SK-N-SH (cell line): ENCODE results near the gene MIER1. TPM values are rescaled to one million over a fixed set of nuclear protein-coding genes. Genes with fewer than 3 reads are reported as not detected.

Experiments
- CTCF ChIA-PET: fragments of 300-600, 350-600 bp; formaldehyde crosslinking; extraction: SDS; loops from one replicate; lab custom pipeline; 2021; lab: Yijun Ruan, JAX
- POLR2A ChIA-PET: fragments of 350-600 bp; sonication (Branson Sonifier 250); formaldehyde crosslinking; extraction: SDS; loops from one replicate; lab custom pipeline; 2020; ENCODE audit warnings: antibody characterized with exemption, inconsistent platforms; lab: Yijun Ruan, JAX
- DNase-seq: peaks from one replicate; pipeline ENCODE4 v3.0.0; 2012
- H2AFZ ChIP-seq: fragments of 200-600 bp; sonication (generic); 2 replicates; pipeline ENCODE4 v1.8.1; 2016; ENCODE audit warnings: antibody characterized with exemption, mild to moderate bottlenecking, low read depth
- H3F3A ChIP-seq: fragments of 200-600 bp; sonication (generic); replicated peaks from 2 replicates; pipeline ENCODE3; 2016; ENCODE audit warnings: antibody characterized with exemption, mild to moderate bottlenecking; ENCODE audit not compliant: insufficient read depth
- H3K27ac ChIP-seq, 2 experiments: fragments of 200-500 bp in 1 of 2; fragments of 200-600 bp in 1 of 2; sonication (Bioruptor generic) in 1 of 2; sonication (generic), shearing (Covaris generic) in 1 of 2; 2 replicates each; pipeline versions ENCODE4 v1.5.1 to v1.6.1; 2014 to 2016; ENCODE audit warnings: low read depth in 2 of 2, inconsistent platforms in 1 of 2, low read length in 1 of 2, mild to moderate bottlenecking in 1 of 2, mixed read lengths in 1 of 2
- H3K27me3 ChIP-seq: fragments of 200-600 bp; sonication (generic), shearing (Covaris generic); 2 replicates; pipeline ENCODE4 v1.6.1; 2016; ENCODE audit warnings: mixed run types; ENCODE audit not compliant: insufficient read depth
- H3K36me3 ChIP-seq, 2 experiments: fragments of 200-500 bp in 1 of 2; fragments of 200-600 bp in 1 of 2; sonication (Bioruptor generic) in 1 of 2; sonication (generic) in 1 of 2; replicated peaks in 1 of 2; 2 replicates each; pipeline versions ENCODE3 to v1.5.1; 2014 to 2016; ENCODE audit warnings: low read length in 1 of 2, mild to moderate bottlenecking in 1 of 2; ENCODE audit not compliant: insufficient read depth in 2 of 2, control insufficient read depth in 1 of 2
- H3K4me1 ChIP-seq, 2 experiments: fragments of 200-500 bp in 1 of 2; fragments of 200-600 bp in 1 of 2; sonication (Bioruptor generic) in 1 of 2; sonication (generic), shearing (Covaris generic) in 1 of 2; 2 replicates each; pipeline versions ENCODE4 v1.5.1 to v1.6.1; 2014 to 2016; ENCODE audit warnings: low read depth in 1 of 2, low read length in 1 of 2, mixed run types in 1 of 2; ENCODE audit not compliant: insufficient read depth in 2 of 2, control insufficient read depth in 1 of 2
- H3K4me2 ChIP-seq: fragments of 200-600 bp; sonication (generic), shearing (Covaris generic); 2 replicates; pipeline ENCODE4 v1.6.1; 2017; ENCODE audit warnings: mixed run types
- H3K4me3 ChIP-seq, 2 experiments: fragments of 200-500 bp in 1 of 2; fragments of 200-600 bp in 1 of 2; sonication (Bioruptor generic) in 1 of 2; sonication (generic), shearing (Covaris generic) in 1 of 2; 2 replicates each; pipeline versions ENCODE4 v1.5.1 to v1.8.1; 2014 to 2016; ENCODE audit warnings: low read depth in 2 of 2, inconsistent platforms in 1 of 2, low read length in 1 of 2, mild to moderate bottlenecking in 1 of 2, mixed read lengths in 1 of 2, moderate library complexity in 1 of 2
- H3K79me2 ChIP-seq: fragments of 200-600 bp; sonication (generic); 2 replicates; pipeline ENCODE4 v1.8.1; 2017; ENCODE audit warnings: mild to moderate bottlenecking; ENCODE audit not compliant: insufficient read depth
- H3K9ac ChIP-seq: fragments of 200-600 bp; sonication (generic); 2 replicates; pipeline ENCODE4 v1.6.1; 2017; ENCODE audit warnings: mixed run types
- H3K9me2 ChIP-seq: fragments of 200-600 bp; sonication (generic); 2 replicates; pipeline ENCODE4 v1.6.1; 2017; ENCODE audit warnings: mixed run types
- H3K9me3 ChIP-seq: fragments of 200-600 bp; sonication (generic); 2 replicates; pipeline ENCODE4 v1.6.1; 2017; ENCODE audit warnings: mixed run types, mild to moderate bottlenecking, moderate library complexity
- H4K20me1 ChIP-seq: fragments of 200-600 bp; sonication (generic); 2 replicates; pipeline ENCODE4 v1.6.1; 2017; ENCODE audit warnings: mild to moderate bottlenecking, mixed run types; ENCODE audit not compliant: insufficient read depth
- ELF1 ChIP-seq: IDR thresholded peaks from 2 replicates; pipeline ENCODE4 v1.4.0; 2012
- EZH2phosphoT487 ChIP-seq: fragments of 200-600 bp; sonication (generic); IDR thresholded peaks from 2 replicates; pipeline ENCODE4 v1.6.1; 2017; ENCODE audit warnings: low read depth, mixed run types, mild to moderate bottlenecking, antibody characterized with exemption, moderate library complexity, borderline replicate concordance
- FOXJ3 ChIP-seq: sonication (generic); formaldehyde crosslinking; IDR thresholded peaks from 2 replicates; pipeline ENCODE4 v1.5.1; 2020; ENCODE audit warnings: mild to moderate bottlenecking, missing genetic modification reagents
- FOXM1 ChIP-seq: IDR thresholded peaks from 2 replicates; pipeline ENCODE4 v1.4.0; 2012; ENCODE audit warnings: low read depth, mild to moderate bottlenecking
- GABPA ChIP-seq: IDR thresholded peaks from 2 replicates; pipeline ENCODE4 v1.4.0; 2012; ENCODE audit warnings: low read depth, mild to moderate bottlenecking
- JUND ChIP-seq: IDR thresholded peaks from 2 replicates; pipeline ENCODE4 v1.4.0; 2012
- MEF2A ChIP-seq: IDR thresholded peaks from 2 replicates; pipeline ENCODE4 v1.4.0; 2012; ENCODE audit warnings: low read depth, borderline replicate concordance
- MXI1 ChIP-seq: IDR thresholded peaks from 2 replicates; pipeline ENCODE4 v1.6.1; 2012; ENCODE audit warnings: mild to moderate bottlenecking, low read depth, low read length, improper control_type of control experiment
- NFIC ChIP-seq: IDR thresholded peaks from 2 replicates; pipeline ENCODE4 v1.4.0; 2012; ENCODE audit warnings: borderline replicate concordance
- NRF1 ChIP-seq: IDR thresholded peaks from 2 replicates; pipeline ENCODE4 v1.6.1; 2012; ENCODE audit warnings: low read depth, mild to moderate bottlenecking, low read length
- POLR2AphosphoS5 ChIP-seq: IDR thresholded peaks from 2 replicates; pipeline ENCODE4 v1.6.1; 2012; ENCODE audit warnings: low read depth, low read length
- RXRA ChIP-seq: IDR thresholded peaks from 2 replicates; pipeline ENCODE4 v1.4.0; 2012; ENCODE audit warnings: low read depth, mild to moderate bottlenecking, borderline replicate concordance
- YY1 ChIP-seq: IDR thresholded peaks from 2 replicates; pipeline ENCODE4 v1.4.0; 2012; ENCODE audit warnings: low read depth, mild to moderate bottlenecking
- WGBS: methylation state at CpG from one replicate; pipeline ENCODE4 v1.1.6; 2017; ENCODE audit warnings: low lambda C conversion rate; 5-methylcytosine and 5-hydroxymethylcytosine counted together
- polyA plus RNA-seq, 3 experiments: library from polyadenylated mRNA; depleted of rRNA; stranded (reverse); fragments of >200 nt; gene quantifications; 2 replicates each; pipeline ENCODE4 v1.2.3, GENCODE V29; 2012
- TF ChIP-seq, protein P1 (sequence below): IDR thresholded peaks from 2 replicates; pipeline ENCODE4 v1.4.0; 2012; ENCODE audit warnings: low read depth, borderline replicate concordance
- TF ChIP-seq, protein P2 (sequence below): IDR thresholded peaks from 2 replicates; pipeline ENCODE4 v1.4.0; 2012; ENCODE audit warnings: low read depth, borderline replicate concordance
- TF ChIP-seq, protein P3 (sequence below): IDR thresholded peaks from 2 replicates; pipeline ENCODE4; 2012

The MIER1 gene
- polyA plus RNA-seq, 1 of the 3 experiments (the other 2 are of a cell fraction): 4.4 TPM

DNA sequence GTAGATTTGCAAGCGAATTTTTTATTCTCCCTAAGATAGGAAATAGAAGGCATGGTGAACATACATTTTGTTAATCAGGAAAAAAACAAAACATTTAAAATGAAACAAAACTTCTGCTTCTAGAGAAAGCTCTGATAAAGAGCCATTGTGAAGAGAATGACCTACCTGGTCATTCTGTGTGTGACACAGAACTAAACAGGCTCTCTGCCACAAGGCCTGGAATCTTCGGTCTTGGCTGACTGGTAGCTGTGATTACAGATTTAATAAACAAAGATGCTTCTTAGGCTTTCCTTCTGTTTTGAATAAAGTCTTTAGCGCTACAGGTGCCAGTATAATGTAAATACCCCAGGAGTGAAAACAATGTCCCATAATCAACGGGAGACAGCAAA is 107.1 kb downstream of the MIER1 start:
- 97% methylated on average over 4 of the region's 4 CpGs for WGBS
- Histone ChIP-seq H3K9ac (no peak overlapping the region), H3K27me3 (no peaks in the 10 kb centered on the region), H3K4me3 (no peak overlapping the region), H3K9me3 (no peaks in the 10 kb centered on the region), H3F3A (no peaks in the 10 kb centered on the region), H4K20me1 (no peaks in the 10 kb centered on the region), H3K4me1 (no peaks in the 10 kb centered on the region; a peak in 1 of 4 replicates), H2AFZ (no peak overlapping the region), H3K4me2 (no peak overlapping the region), H3K79me2 (no peaks in the 10 kb centered on the region), H3K36me3 (peaks cover 30 to 33% of the 10 kb centered on the region in 2 experiments), H3K27ac (no peak overlapping the region), H3K9me2 (no peaks in the 10 kb centered on the region)
- CTCF ChIA-PET: interaction anchor here (1.2 kb wide), 1 partner anchor 36 kb away, joined by 3 read pairs; no protein-coding TSS in a partner anchor
- TF ChIP-seq JUND (no peak), ELF1 (no peak), POLR2AphosphoS5 (no peak), GABPA (no peak), MXI1 (no peak), YY1 (no peak), FOXM1 (no peak), RXRA (no peak), EZH2phosphoT487 (no peak), NFIC (no peak), NRF1 (no peak), FOXJ3 (CRISPR knock-in tag) (no peak), MEF2A (no peak)
- TF ChIP-seq, protein P1, sequence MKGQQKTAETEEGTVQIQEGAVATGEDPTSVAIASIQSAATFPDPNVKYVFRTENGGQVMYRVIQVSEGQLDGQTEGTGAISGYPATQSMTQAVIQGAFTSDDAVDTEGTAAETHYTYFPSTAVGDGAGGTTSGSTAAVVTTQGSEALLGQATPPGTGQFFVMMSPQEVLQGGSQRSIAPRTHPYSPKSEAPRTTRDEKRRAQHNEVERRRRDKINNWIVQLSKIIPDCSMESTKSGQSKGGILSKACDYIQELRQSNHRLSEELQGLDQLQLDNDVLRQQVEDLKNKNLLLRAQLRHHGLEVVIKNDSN: no peak
- TF ChIP-seq, protein P2, sequence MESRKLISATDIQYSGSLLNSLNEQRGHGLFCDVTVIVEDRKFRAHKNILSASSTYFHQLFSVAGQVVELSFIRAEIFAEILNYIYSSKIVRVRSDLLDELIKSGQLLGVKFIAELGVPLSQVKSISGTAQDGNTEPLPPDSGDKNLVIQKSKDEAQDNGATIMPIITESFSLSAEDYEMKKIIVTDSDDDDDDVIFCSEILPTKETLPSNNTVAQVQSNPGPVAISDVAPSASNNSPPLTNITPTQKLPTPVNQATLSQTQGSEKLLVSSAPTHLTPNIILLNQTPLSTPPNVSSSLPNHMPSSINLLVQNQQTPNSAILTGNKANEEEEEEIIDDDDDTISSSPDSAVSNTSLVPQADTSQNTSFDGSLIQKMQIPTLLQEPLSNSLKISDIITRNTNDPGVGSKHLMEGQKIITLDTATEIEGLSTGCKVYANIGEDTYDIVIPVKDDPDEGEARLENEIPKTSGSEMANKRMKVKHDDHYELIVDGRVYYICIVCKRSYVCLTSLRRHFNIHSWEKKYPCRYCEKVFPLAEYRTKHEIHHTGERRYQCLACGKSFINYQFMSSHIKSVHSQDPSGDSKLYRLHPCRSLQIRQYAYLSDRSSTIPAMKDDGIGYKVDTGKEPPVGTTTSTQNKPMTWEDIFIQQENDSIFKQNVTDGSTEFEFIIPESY: no peak
- TF ChIP-seq, protein P3, sequence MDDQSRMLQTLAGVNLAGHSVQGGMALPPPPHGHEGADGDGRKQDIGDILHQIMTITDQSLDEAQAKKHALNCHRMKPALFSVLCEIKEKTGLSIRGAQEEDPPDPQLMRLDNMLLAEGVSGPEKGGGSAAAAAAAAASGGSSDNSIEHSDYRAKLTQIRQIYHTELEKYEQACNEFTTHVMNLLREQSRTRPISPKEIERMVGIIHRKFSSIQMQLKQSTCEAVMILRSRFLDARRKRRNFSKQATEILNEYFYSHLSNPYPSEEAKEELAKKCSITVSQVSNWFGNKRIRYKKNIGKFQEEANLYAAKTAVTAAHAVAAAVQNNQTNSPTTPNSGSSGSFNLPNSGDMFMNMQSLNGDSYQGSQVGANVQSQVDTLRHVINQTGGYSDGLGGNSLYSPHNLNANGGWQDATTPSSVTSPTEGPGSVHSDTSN: no peak
- POLR2A ChIA-PET: no interaction called here
- no peak for DNase-seq

Other genes with a start within 250 kb of the MIER1 start
- gene DYNLT5, start 172.5 kb upstream of the MIER1 start, polyA plus RNA-seq (2012; rRNA removed): not detected in 2 replicates
- not detected in 2 replicates for gene INSL5, start 123.7 kb upstream of the MIER1 start, polyA plus RNA-seq (2012; rRNA removed)
- gene DNAI4, start 134 bp upstream of the MIER1 start, polyA plus RNA-seq (2012; rRNA removed): 1.3 and 1.9 TPM in 2 replicates
- 4.8 and 7.2 TPM in 2 replicates for gene SLC35D1, start 129.2 kb downstream of the MIER1 start, polyA plus RNA-seq (2012; rRNA removed)
- gene C1orf141, start 210.0 kb downstream of the MIER1 start, polyA plus RNA-seq (2012; rRNA removed): not detected in 2 replicates
- gene IL23R, start 241.5 kb downstream of the MIER1 start, polyA plus RNA-seq (2012; rRNA removed): not detected in 2 replicates